IgD-negative memory B cell (primary cell): Measurements from ENCODE around the gene OR6B1. TPM values are rescaled to one million over a fixed set of nuclear protein-coding genes. Genes with fewer than 3 reads are reported as not detected.
"Not testable (repeated sequence)": the region's sequence is repeated elsewhere in the genome, so short reads cannot be mapped to it uniquely, and the experiment has no call there.

Experiments
- H3K27ac Mint-ChIP-seq, 3 donors: one replicate each; pipeline ENCODE4 v1.8.0; 2020 to 2022; ENCODE audit warnings: mild to moderate bottlenecking in 3 of 3, mixed read lengths in 3 of 3, moderate library complexity in 1 of 3
- H3K27me3 Mint-ChIP-seq: one replicate; pipeline ENCODE4 v1.8.0; 2021; ENCODE audit warnings: mixed read lengths
- H3K36me3 Mint-ChIP-seq: one replicate; pipeline ENCODE4 v1.8.0; 2020; ENCODE audit warnings: mild to moderate bottlenecking, mixed read lengths
- H3K4me1 Mint-ChIP-seq, 3 donors: one replicate each; pipeline ENCODE4 v1.8.0; 2020 to 2022; ENCODE audit warnings: mixed read lengths in 3 of 3, mild to moderate bottlenecking in 1 of 3
- H3K4me3 Mint-ChIP-seq, 4 donors: one replicate each; pipeline ENCODE4 v1.8.0; 2020 to 2022; ENCODE audit warnings: mild to moderate bottlenecking in 4 of 4, mixed read lengths in 4 of 4, moderate library complexity in 3 of 4
- H3K9me3 Mint-ChIP-seq, 3 donors: one replicate each; pipeline ENCODE4 v1.8.0; 2020 to 2021; ENCODE audit warnings: mixed read lengths in 3 of 3, mild to moderate bottlenecking in 1 of 3
- polyA plus RNA-seq: library from polyadenylated mRNA; unstranded; fragments of 300-500 nt; fragmentation: Illumina TruSeq; gene quantifications from one replicate; pipeline ENCODE4 v1.2.3, GENCODE V29; 2021

The OR6B1 gene
- polyA plus RNA-seq, 1 donor from 2014 or later, result not detected

- Mint-ChIP-seq H3K27me3 (peaks cover 1% of the 10 kb centered on the region), H3K9me3 (peaks cover 0 to 3% (median 0%) of the 10 kb centered on the region in 3 donors), H3K4me1 (no peaks in the 10 kb centered on the region), H3K4me3 (no peak overlapping the region), H3K27ac (no peak overlapping the region), H3K36me3 (peaks cover 2% of the 10 kb centered on the region)
Observed at GRCh38 chr7:144049491-144049890, 49.4 kb downstream of the OR6B1 start.

- no peak overlapping the region for H3K27ac Mint-ChIP-seq
- no peaks in the 10 kb centered on the region for H3K36me3 Mint-ChIP-seq
- no peaks in the 10 kb centered on the region for H3K9me3 Mint-ChIP-seq
- no peaks in the 10 kb centered on the region for H3K4me1 Mint-ChIP-seq
- H3K4me3 Mint-ChIP-seq, result no peak overlapping the region
- H3K27me3 Mint-ChIP-seq, result peaks cover 1% of the 10 kb centered on the region
Observed at GRCh38 chr7:144050093-144050492, 50.0 kb downstream of the OR6B1 start.

GRCh38 chr7:144050884-144051283, 50.8 kb downstream of the OR6B1 start:
- H3K27ac Mint-ChIP-seq, H3K9me3 Mint-ChIP-seq, H3K4me3 Mint-ChIP-seq, H3K36me3 Mint-ChIP-seq, H3K4me1 Mint-ChIP-seq, H3K27me3 Mint-ChIP-seq: not testable (repeated sequence)

- no peaks in the 10 kb centered on the region for H3K4me1 Mint-ChIP-seq
- H3K9me3 Mint-ChIP-seq, result peaks cover 0 to 4% (median 2%) of the 10 kb centered on the region in 3 donors
- H3K27ac Mint-ChIP-seq, result no peak overlapping the region
- H3K36me3 Mint-ChIP-seq, result peaks cover 2% of the 10 kb centered on the region
- H3K27me3 Mint-ChIP-seq, result peaks cover 5% of the 10 kb centered on the region
- H3K4me3 Mint-ChIP-seq, result no peak overlapping the region
Observed at GRCh38 chr7:144057954-144058353, 57.8 kb downstream of the OR6B1 start.

Other genes starting within 250 kb of the OR6B1 start
- gene CTAGE6, start 242.6 kb upstream of the OR6B1 start, polyA plus RNA-seq, result not detected
- gene TCAF1, start 98.1 kb upstream of the OR6B1 start, polyA plus RNA-seq, result 10.2 TPM
- not detected for gene OR2F2, start 65.1 kb upstream of the OR6B1 start, polyA plus RNA-seq
- gene OR2F1, start 45.5 kb upstream of the OR6B1 start, polyA plus RNA-seq, result not detected
- not detected for gene OR2A5, start 48.6 kb downstream of the OR6B1 start, polyA plus RNA-seq
- not detected for gene OR2A25, start 69.5 kb downstream of the OR6B1 start, polyA plus RNA-seq
- gene OR2A12, start 86.0 kb downstream of the OR6B1 start, polyA plus RNA-seq, result not detected
- not detected for gene OR2A2, start 109.3 kb downstream of the OR6B1 start, polyA plus RNA-seq
- not detected for gene OR2A14, start 122.9 kb downstream of the OR6B1 start, polyA plus RNA-seq
- gene CTAGE4, start 183.1 kb downstream of the OR6B1 start, polyA plus RNA-seq, result not detected
- 0.86 TPM for gene ARHGEF35, start 195.5 kb downstream of the OR6B1 start, polyA plus RNA-seq
- gene OR2A42, start 239.3 kb downstream of the OR6B1 start, polyA plus RNA-seq, result not detected